Subcutaneous adipose tissue (tissue), 4 donors: Measurements from ENCODE around the gene PCDHGA1. TPM values are rescaled to one million over a fixed set of nuclear protein-coding genes. Genes with fewer than 3 reads are reported as not detected.

Experiments
- total RNA-seq, 4 donors: library from RNA; depleted of rRNA; stranded (reverse); fragments of >200 nt; gene quantifications; one replicate each; pipeline ENCODE4 v1.1.0, GENCODE V29; 2016
- TF ChIP-seq, protein P1 (sequence below): fragments of 450-650 bp; IDR thresholded peaks from one replicate; pipeline ENCODE4 v1.5.1; 2016; ENCODE audit warnings: low read depth, mild to moderate bottlenecking, control low read depth, antibody characterized with exemption, moderate library complexity

The PCDHGA1 gene
- total RNA-seq, 4 donors from 2014 or later, result under 0.01 to 0.38 (median 0.33) TPM

DNA sequence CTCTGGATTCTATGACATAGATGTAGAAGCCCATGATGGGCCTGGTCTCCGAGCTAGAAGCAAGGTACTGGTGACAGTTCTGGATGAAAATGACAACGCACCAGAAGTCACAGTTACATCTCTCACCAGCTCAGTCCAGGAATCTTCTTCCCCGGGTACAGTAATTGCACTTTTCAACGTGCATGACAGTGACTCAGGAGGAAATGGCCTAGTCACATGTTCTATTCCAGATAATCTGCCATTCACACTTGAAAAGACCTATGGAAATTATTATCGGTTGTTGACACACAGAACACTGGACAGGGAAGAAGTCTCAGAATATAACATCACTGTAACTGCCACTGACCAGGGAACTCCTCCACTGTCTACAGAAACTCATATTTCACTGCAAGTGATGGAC lies 25.8 kb downstream of the PCDHGA1 start:
- TF ChIP-seq, protein P1, sequence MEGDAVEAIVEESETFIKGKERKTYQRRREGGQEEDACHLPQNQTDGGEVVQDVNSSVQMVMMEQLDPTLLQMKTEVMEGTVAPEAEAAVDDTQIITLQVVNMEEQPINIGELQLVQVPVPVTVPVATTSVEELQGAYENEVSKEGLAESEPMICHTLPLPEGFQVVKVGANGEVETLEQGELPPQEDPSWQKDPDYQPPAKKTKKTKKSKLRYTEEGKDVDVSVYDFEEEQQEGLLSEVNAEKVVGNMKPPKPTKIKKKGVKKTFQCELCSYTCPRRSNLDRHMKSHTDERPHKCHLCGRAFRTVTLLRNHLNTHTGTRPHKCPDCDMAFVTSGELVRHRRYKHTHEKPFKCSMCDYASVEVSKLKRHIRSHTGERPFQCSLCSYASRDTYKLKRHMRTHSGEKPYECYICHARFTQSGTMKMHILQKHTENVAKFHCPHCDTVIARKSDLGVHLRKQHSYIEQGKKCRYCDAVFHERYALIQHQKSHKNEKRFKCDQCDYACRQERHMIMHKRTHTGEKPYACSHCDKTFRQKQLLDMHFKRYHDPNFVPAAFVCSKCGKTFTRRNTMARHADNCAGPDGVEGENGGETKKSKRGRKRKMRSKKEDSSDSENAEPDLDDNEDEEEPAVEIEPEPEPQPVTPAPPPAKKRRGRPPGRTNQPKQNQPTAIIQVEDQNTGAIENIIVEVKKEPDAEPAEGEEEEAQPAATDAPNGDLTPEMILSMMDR, result no peak

DNA sequence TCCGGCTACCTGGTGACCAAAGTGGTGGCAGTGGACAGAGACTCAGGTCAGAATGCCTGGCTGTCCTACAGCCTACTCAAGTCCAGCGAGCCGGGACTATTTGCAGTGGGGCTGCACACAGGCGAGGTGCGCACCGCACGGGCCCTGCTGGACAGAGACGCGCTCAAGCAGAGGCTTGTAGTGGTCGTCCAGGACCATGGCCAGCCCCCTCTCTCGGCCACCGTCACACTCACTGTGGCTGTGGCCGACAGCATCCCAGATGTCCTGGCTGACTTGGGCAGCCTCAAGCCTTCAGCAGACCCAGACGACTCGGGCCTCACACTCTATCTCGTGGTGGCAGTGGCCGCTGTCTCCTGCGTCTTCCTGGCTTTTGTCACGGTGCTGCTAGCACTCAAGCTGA lies 26.6 kb downstream of the PCDHGA1 start:
- TF ChIP-seq, protein P1, result no peak

DNA sequence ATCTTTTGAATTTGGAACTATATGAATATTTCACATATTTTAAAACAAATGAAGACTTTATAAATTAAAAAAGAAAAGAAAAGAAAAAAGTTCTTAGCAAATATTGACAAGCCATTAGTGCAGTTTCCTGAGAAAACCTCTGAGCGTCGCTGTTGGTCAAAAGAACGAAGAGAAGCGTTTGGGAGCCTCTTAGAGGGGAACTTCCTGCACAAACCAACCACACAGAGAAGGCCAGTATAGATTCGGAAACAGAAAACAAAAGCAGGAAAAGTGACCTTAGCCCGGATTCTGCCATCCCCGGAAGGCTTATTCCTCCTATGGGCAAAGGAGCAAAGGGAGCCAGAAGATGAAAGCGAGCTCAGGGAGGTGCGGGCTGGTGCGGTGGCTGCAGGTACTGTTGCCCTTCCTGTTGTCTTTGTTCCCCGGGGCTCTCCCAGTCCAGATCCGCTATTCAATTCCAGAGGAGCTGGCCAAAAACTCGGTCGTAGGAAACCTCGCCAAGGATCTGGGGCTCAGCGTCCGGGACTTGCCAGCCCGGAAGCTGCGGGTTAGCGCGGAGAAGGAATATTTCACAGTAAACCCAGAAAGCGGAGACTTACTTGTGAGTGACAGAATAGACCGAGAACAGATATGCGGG lies 29.6 kb downstream of the PCDHGA1 start, which contains the start of gene PCDHGB2:
Gene PCDHGB2, plus strand, starts transcription at position 205 of the 637 bp plus-strand sequence. Its CDS starts 142 bp downstream, at position 347.
- TF ChIP-seq, protein P1, result no peak

DNA sequence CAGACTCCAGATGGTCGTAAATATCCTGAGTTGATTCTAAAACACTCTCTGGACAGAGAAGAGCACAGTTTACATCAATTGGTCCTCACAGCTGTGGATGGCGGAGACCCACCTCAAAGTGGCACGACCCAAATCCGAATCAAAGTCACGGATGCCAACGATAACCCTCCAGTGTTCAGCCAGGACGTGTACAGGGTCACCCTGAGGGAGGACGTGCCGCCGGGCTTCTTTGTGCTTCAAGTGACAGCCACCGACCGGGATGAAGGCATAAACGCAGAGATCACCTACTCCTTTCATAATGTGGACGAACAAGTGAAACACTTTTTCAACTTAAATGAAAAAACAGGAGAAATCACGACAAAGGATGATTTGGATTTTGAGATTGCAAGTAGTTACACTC lies 30.4 kb downstream of the PCDHGA1 start:
- TF ChIP-seq, protein P1, result no peak

DNA sequence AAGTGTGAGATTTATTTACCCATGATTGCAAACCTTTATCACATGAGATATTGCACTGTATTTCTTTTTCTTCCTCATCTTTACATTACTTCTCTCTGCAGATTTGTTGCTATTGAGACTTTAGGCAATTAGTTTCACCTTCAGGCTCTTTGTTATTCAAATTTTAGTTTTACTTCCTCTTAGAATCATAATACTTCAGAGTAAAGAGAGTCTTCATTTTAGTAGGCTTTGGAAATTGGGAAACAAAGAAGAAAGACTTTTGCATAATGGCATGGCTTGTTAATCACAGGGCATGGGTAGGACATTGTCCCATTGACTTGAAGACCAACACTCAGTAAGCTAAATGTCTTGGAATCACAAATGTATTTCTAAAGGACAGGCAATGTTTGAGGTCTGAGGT lies 32.4 kb downstream of the PCDHGA1 start:
- TF ChIP-seq, protein P1, result no peak

DNA sequence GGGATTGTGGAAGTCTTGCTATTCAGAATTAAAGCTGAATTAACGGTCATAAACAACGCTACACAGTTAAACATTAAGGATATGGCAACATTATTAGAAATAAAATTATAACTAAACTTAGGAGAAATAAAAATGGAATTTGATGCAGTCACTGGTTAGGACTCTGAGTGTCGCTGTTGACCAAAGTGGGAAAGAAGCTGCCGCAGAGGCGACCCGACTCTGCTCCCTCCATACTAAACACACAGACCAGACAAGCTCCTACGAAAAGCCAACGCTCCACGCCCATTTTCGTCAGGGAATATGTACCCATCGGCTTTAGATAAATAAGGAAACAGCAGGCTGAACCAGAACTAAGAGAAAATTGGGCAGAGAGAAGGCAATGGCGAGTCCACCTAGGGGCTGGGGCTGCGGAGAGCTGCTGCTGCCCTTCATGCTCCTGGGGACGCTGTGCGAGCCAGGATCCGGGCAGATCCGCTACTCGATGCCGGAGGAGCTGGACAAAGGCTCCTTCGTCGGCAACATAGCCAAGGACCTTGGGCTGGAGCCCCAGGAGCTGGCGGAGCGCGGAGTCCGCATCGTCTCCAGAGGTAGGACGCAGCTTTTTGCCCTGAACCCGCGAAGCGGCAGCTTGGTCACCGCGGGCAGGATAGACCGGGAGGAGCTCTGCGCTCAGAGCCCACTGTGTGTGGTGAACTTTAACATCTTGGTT lies 33.8 kb downstream of the PCDHGA1 start, which contains the start of gene PCDHGA5:
Gene PCDHGA5, plus strand, starts transcription at position 211 of the 709 bp plus-strand sequence. Its CDS starts 169 bp downstream, at position 380.
- TF ChIP-seq, protein P1, result no peak
